K562 (cell line): ENCODE data around the gene ANGEL2. TPM values are rescaled to one million over a fixed set of nuclear protein-coding genes. Genes with fewer than 3 reads are reported as not detected.

Experiments
- ARID3A ChIP-seq: IDR thresholded peaks from 2 replicates; pipeline ENCODE4 v1.6.1; 2012; ENCODE audit warnings: low read depth, low read length, improper control_type of control experiment, borderline replicate concordance
- EP300 ChIP-seq: IDR thresholded peaks from 2 replicates; pipeline ENCODE4 v1.6.1; 2012; ENCODE audit warnings: low read length, improper control_type of control experiment
- FUS ChIP-seq: fragments of 200-400 bp; formaldehyde crosslinking; optimal IDR thresholded peaks from 2 replicates; pipeline ENCODE3; 2017; ENCODE audit warnings: low read depth, low read length
- GTF2A2 ChIP-seq: IDR thresholded peaks from 2 replicates; pipeline ENCODE4 v1.6.1; 2016; ENCODE audit warnings: mild to moderate bottlenecking, missing genetic modification characterization, missing compliant biosample characterization
- GTF2E2 ChIP-seq: fragments of 200-800 bp; sonication (Bioruptor generic); IDR thresholded peaks from 2 replicates; pipeline ENCODE4 v1.6.1; 2016; ENCODE audit warnings: missing genetic modification characterization, missing compliant biosample characterization
- HLTF ChIP-seq: fragments of 450-650 bp; IDR thresholded peaks from 2 replicates; pipeline ENCODE4 v1.6.1; 2016
- MIER1 ChIP-seq: fragments of 450-650 bp; IDR thresholded peaks from 2 replicates; pipeline ENCODE4 v1.6.1; 2016; ENCODE audit warnings: antibody characterized with exemption, mild to moderate bottlenecking, low read depth
- NR1H2 ChIP-seq: sonication (generic); formaldehyde crosslinking; IDR thresholded peaks from 2 replicates; pipeline ENCODE4 v1.4.0; 2020; ENCODE audit warnings: mild to moderate bottlenecking, missing genetic modification reagents
- POLR2A ChIP-seq: fragments of 450-650 bp; conservative IDR thresholded peaks from 2 replicates; pipeline ENCODE4 v1.6.1; 2016
- POLR2AphosphoS5 ChIP-seq: IDR thresholded peaks from 2 replicates; pipeline ENCODE4 v1.6.1; 2011; ENCODE audit warnings: mild to moderate bottlenecking, low read depth, low read length, moderate library complexity; ENCODE audit not compliant: control insufficient read depth, insufficient read depth
- PRDM10 ChIP-seq: fragments of 450-650 bp; IDR thresholded peaks from 2 replicates; pipeline ENCODE4 v1.6.1; 2018; ENCODE audit not compliant: partially characterized antibody
- SIN3A ChIP-seq, 2 experiments: fragments of 150-350 bp in 1 of 2; IDR thresholded peaks; 2 replicates each; pipeline ENCODE4 v1.6.1; 2011 to 2016; ENCODE audit warnings: borderline replicate concordance in 2 of 2, low read depth in 2 of 2, low read length in 2 of 2, mild to moderate bottlenecking in 2 of 2, moderate library complexity in 2 of 2; ENCODE audit not compliant: control insufficient read depth in 1 of 2
- SMC3 ChIP-seq: conservative IDR thresholded peaks from 2 replicates; pipeline ENCODE4 v1.6.1; 2011; ENCODE audit warnings: low read depth, low read length, improper control_type of control experiment; ENCODE audit not compliant: insufficient read depth
- SRSF9 ChIP-seq: fragments of 200-400 bp; formaldehyde crosslinking; IDR thresholded peaks from 2 replicates; pipeline ENCODE4 v1.6.1; 2017; ENCODE audit warnings: low read depth, low read length, borderline replicate concordance
- TAL1 ChIP-seq: fragments of 450-650 bp; IDR thresholded peaks from 2 replicates; pipeline ENCODE4 v1.6.1; 2016; ENCODE audit warnings: mild to moderate bottlenecking
- ZNF282 ChIP-seq: sonication (generic); formaldehyde crosslinking; IDR thresholded peaks from 2 replicates; pipeline ENCODE4 v1.8.1; 2023; ENCODE audit warnings: missing genetic modification reagents
- ZNF324 ChIP-seq: fragments of 250-450 bp; sonication (Bioruptor Pico); IDR thresholded peaks from 2 replicates; pipeline ENCODE4 v1.4.0; 2020; ENCODE audit warnings: mild to moderate bottlenecking
- ZNF395 ChIP-seq: fragments of 200-800 bp; sonication (Bioruptor generic); IDR thresholded peaks from 2 replicates; pipeline ENCODE4 v1.6.1; 2017; ENCODE audit warnings: missing genetic modification characterization, missing compliant biosample characterization
- ZNF639 ChIP-seq, 2 experiments: fragments of 200-800 bp in 1 of 2; sonication (Bioruptor generic) in 1 of 2; sonication (generic) in 1 of 2; formaldehyde crosslinking in 1 of 2; IDR thresholded peaks in 1 of 2; conservative IDR thresholded peaks in 1 of 2; 2 replicates each; pipeline versions ENCODE4 v1.5.0 to v1.6.1; 2016 to 2020; ENCODE audit warnings: missing compliant biosample characterization in 1 of 2, missing genetic modification characterization in 1 of 2, missing genetic modification reagents in 1 of 2
- polyA plus RNA-seq, 8 experiments: library from polyadenylated mRNA; depleted of rRNA in 4 of 8; stranded (reverse) in 5 of 8; unstranded in 3 of 8; fragments of >200 nt; fragmentation: Nextera tagmentation in 2 of 8; fragmentation: Illumina TruSeq in 1 of 8; extraction: Ambion mirVana in 2 of 8; extraction: Trizol in 1 of 8; gene quantifications; 2 replicates each; pipeline versions ENCODE4 v1.2.1 to v1.2.3, GENCODE V29; 2011 to 2014; ENCODE audit warnings: inconsistent platforms in 1 of 8, missing spikeins in 1 of 8
- total RNA-seq, 7 experiments: library from RNA; depleted of rRNA in 6 of 7; stranded (reverse); fragments of >200 nt in 6 of 7; fragmentation: Illumina TruSeq in 2 of 7; extraction: Trizol in 2 of 7; gene quantifications; 2 replicates each; pipeline versions ENCODE4 v1.2.1 to v1.2.3, GENCODE V29; 2011 to 2021; ENCODE audit warnings: low replicate concordance in 1 of 7

The ANGEL2 gene
- total and polyA plus RNA-seq, 9 of the 15 experiments (the other 6 are each of a cell fraction or from before 2014, with no cell fraction given): 6.8 to 34.6 (median 26.2) TPM

- TF ChIP-seq POLR2A (no peak), MIER1 (0 out of 2 replicates have a peak, but pooled peaks have one; percentile 54), ZNF282 (no peak), ZNF324 (CRISPR knock-in tag) (no peak), HLTF (no peak), PRDM10 (no peak), SRSF9 (no peak), TAL1 (peak; percentile 51; the same call in 1 of the 2 replicates), SMC3 (no peak), GTF2E2 (no peak), EP300 (peak; percentile 42; the same call in 1 of the 2 replicates), POLR2AphosphoS5 (peak; percentile 35; the same call in 1 of the 2 replicates), ZNF639 (CRISPR knock-in tag; conservative IDR thresholded peaks at IDR 0.05 in 1 of 2, IDR thresholded peaks at IDR 0.05 in 1 of 2) (0 out of 4 replicates have a peak, but pooled peaks of 1 of the 2 experiments have one; percentile 25), FUS (no peak), ZNF395 (CRISPR knock-in tag) (no peak), NR1H2 (CRISPR knock-in tag) (no peak), ARID3A (peak; percentile 85; the same call in 1 of the 2 replicates), GTF2A2 (no peak), SIN3A (IDR thresholded peaks at IDR 0.05; ENCODE audit: borderline replicate concordance in 2 of 2, control insufficient read depth in 1 of 2, low read depth in 2 of 2, low read length in 2 of 2) (no peak; a peak in 1 of 4 replicates)
Observed at GRCh38 chr1:213054733-213055591, 39.3 kb upstream of the ANGEL2 start (continued).
